Measurements from ENCODE around the gene TMEM242. TPM values are rescaled to one million over a fixed set of nuclear protein-coding genes. Genes with fewer than 3 reads are reported as not detected.
A peak's percentile ranks its signal among the peaks of the same experiment; 100 is the strongest.

Gene TMEM242
- total RNA-seq, 6 experiments from 2014 or later: 4.4 to 8.8 (median 7.3) TPM

DNA sequence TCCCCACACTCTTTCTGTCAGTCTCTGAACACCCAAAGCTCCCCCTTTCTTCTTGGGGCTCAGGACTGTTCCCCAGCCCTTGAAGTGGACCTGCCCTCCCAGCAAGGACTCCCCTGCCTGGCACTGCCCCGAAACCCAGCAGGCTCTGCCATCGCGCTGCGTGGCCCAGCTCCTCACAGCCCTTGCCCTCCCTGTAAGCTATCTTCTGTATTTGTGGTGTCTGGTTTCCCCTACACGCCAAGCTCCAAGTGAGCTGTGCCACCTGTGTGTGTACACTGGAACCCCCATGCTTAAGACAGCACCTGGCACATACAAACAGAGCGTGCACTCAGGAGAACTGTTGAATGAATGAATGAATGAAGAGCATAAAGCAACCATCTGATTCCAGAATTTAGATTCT, 57.7 kb downstream of the TMEM242 start:
- peak in 1 of 3 donors; percentile 32 for DNase-seq
- TF ChIP-seq, protein P1, sequence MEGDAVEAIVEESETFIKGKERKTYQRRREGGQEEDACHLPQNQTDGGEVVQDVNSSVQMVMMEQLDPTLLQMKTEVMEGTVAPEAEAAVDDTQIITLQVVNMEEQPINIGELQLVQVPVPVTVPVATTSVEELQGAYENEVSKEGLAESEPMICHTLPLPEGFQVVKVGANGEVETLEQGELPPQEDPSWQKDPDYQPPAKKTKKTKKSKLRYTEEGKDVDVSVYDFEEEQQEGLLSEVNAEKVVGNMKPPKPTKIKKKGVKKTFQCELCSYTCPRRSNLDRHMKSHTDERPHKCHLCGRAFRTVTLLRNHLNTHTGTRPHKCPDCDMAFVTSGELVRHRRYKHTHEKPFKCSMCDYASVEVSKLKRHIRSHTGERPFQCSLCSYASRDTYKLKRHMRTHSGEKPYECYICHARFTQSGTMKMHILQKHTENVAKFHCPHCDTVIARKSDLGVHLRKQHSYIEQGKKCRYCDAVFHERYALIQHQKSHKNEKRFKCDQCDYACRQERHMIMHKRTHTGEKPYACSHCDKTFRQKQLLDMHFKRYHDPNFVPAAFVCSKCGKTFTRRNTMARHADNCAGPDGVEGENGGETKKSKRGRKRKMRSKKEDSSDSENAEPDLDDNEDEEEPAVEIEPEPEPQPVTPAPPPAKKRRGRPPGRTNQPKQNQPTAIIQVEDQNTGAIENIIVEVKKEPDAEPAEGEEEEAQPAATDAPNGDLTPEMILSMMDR (IDR thresholded peaks at IDR 0.05): no peak
- TF ChIP-seq POLR2A (IDR thresholded peaks at IDR 0.05): no peak

DNA sequence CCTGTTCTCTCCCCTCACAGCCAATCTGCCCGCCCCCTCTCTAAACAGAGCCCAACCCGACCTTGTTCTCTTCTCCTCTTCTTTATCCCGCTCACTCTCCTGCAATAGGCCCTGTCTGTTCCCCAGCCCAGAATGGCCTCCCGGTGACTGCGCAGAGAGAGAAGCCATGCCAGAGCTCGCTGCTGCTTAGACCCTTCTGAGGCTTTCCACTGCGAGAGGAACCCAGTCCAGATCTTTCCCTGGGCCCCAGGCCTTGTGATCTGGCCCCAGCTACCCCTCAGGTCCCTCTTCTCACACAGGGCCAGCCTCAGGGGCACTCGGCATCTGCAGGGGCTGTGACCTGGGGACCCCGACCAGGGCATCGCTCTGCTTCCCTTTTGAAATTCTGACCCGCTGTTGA, 58.1 kb downstream of the TMEM242 start:
- no peak for ATAC-seq
- Histone ChIP-seq H3K27ac (no peak overlapping the region), H3K27me3 (no peaks in the 10 kb centered on the region), H3K4me1 (peaks cover 0 to 5% (median 0%) of the 10 kb centered on the region in 4 donors), H3K36me3 (no peaks in the 10 kb centered on the region), H3K9me3 (no peaks in the 10 kb centered on the region), H3K4me3 (no peak overlapping the region)
- WGBS (ENCODE audit: insufficient coverage, low coverage, low lambda C conversion rate, missing lambda C conversion rate): 82% methylated on average over 8 of the region's 11 CpGs
- DNase-seq: peak in 1 of 3 donors; percentile 22
- no peak for TF ChIP-seq POLR2A (IDR thresholded peaks at IDR 0.05)
- TF ChIP-seq, protein P1 (IDR thresholded peaks at IDR 0.05): no peak
- intact Hi-C loops (cut with DNase I): no loop called here

More for the DNA sequence above, 57.7 kb downstream of the TMEM242 start:
- intact Hi-C loops (cut with DNase I): no loop called here
- no peak overlapping the region for H3K4me3 ChIP-seq
- no peaks in the 10 kb centered on the region for H3K36me3 ChIP-seq
- H3K4me1 ChIP-seq: peaks cover 0 to 5% (median 0%) of the 10 kb centered on the region in 4 donors
- no peaks in the 10 kb centered on the region for H3K27me3 ChIP-seq
- no peak for ATAC-seq
- no peak overlapping the region for H3K27ac ChIP-seq
- no peaks in the 10 kb centered on the region for H3K9me3 ChIP-seq
- WGBS (ENCODE audit: insufficient coverage, low coverage, low lambda C conversion rate, missing lambda C conversion rate): 100% methylated on average over 1 of the region's 6 CpGs

GRCh38 chr6:157264701-157265100, 58.6 kb downstream of the TMEM242 start:
- Histone ChIP-seq H3K9me3 (no peaks in the 10 kb centered on the region), H3K4me1 (peaks cover 0 to 5% (median 0%) of the 10 kb centered on the region in 4 donors), H3K4me3 (peak overlapping the region in 2 of 3 donors; percentile 8 to 26), H3K27ac (peak overlapping the region in 1 of 3 donors; percentile 21), H3K36me3 (no peaks in the 10 kb centered on the region), H3K27me3 (no peaks in the 10 kb centered on the region)
- DNase-seq (peak in 2 of 3 donors; percentile 53 to 62), ATAC-seq (peak; percentile 76 to 86 (median 82))
- TF ChIP-seq, protein P1 (IDR thresholded peaks at IDR 0.05): no peak
- no peak for TF ChIP-seq POLR2A (IDR thresholded peaks at IDR 0.05)
- intact Hi-C loops (cut with DNase I): no loop called here
- 31% methylated on average over 12 of the region's 13 CpGs for WGBS (ENCODE audit: insufficient coverage, low coverage, low lambda C conversion rate, missing lambda C conversion rate)

- H3K4me1 ChIP-seq: peaks cover 0 to 5% (median 0%) of the 10 kb centered on the region in 4 donors
- intact Hi-C loops (cut with DNase I): no loop called here
- DNase-seq (no peak), ATAC-seq (no peak)
- peak overlapping the region in 1 of 3 donors; percentile 26 for H3K4me3 ChIP-seq
- WGBS (ENCODE audit: insufficient coverage, low coverage, low lambda C conversion rate, missing lambda C conversion rate): 87% methylated on average over 2 of the region's 3 CpGs
- TF ChIP-seq, protein P1 (IDR thresholded peaks at IDR 0.05): no peak
- no peak for TF ChIP-seq POLR2A (IDR thresholded peaks at IDR 0.05)
- no peaks in the 10 kb centered on the region for H3K36me3 ChIP-seq
- peak overlapping the region in 1 of 3 donors; percentile 21 for H3K27ac ChIP-seq
- no peaks in the 10 kb centered on the region for H3K27me3 ChIP-seq
- no peaks in the 10 kb centered on the region for H3K9me3 ChIP-seq
Measured at GRCh38 chr6:157263881-157264397, 59.4 kb downstream of the TMEM242 start.

All from right lobe of liver (tissue), 6 donors.